ENCODE measurements around the gene SFPQ. TPM values are rescaled to one million over a fixed set of nuclear protein-coding genes. Genes with fewer than 3 reads are reported as not detected.
"Not testable (repeated sequence)": the region's sequence is repeated elsewhere in the genome, so short reads cannot be mapped to it uniquely, and the experiment has no call there.

Gene SFPQ
- total RNA-seq, 1 donor: 187 TPM

- Histone ChIP-seq H2AFZ (ENCODE audit: low read length) (no peak overlapping the region), H3K27me3 (ENCODE audit: insufficient read depth, low read length) (no peaks in the 10 kb centered on the region), H3K36me3 (ENCODE audit: insufficient read depth, low read length) (no peaks in the 10 kb centered on the region), H3K4me3 (ENCODE audit: insufficient read depth, low read length) (no peak overlapping the region), H3K79me2 (ENCODE audit: insufficient read depth, low read length) (no peaks in the 10 kb centered on the region), H3K27ac (ENCODE audit: low read depth, low read length) (no peak overlapping the region), H3K4me1 (ENCODE audit: insufficient read depth, low read length) (no peaks in the 10 kb centered on the region), H3K4me2 (ENCODE audit: insufficient read depth, low read length) (no peak overlapping the region), H4K20me1 (ENCODE audit: insufficient read depth, low read length) (no peaks in the 10 kb centered on the region), H3K9me3 (ENCODE audit: low read depth, low read length) (no peaks in the 10 kb centered on the region)
- TF ChIP-seq CTCF (IDR thresholded peaks at IDR 0.05; ENCODE audit: extremely low read depth, low read depth, low read length): no peak
- no peak for DNase-seq (ENCODE audit: insufficient read length, low spot score, missing footprints)
Observed at GRCh38 chr1:35143737-35144508, 49.0 kb downstream of the SFPQ start.

- not testable (repeated sequence) for DNase-seq (ENCODE audit: insufficient read length, low spot score, missing footprints); H3K27me3 ChIP-seq (ENCODE audit: insufficient read depth, low read length); H3K36me3 ChIP-seq (ENCODE audit: insufficient read depth, low read length); H3K27ac ChIP-seq (ENCODE audit: low read depth, low read length); H3K4me1 ChIP-seq (ENCODE audit: insufficient read depth, low read length); H2AFZ ChIP-seq (ENCODE audit: low read length); H3K9me3 ChIP-seq (ENCODE audit: low read depth, low read length); H3K4me2 ChIP-seq (ENCODE audit: insufficient read depth, low read length); H3K4me3 ChIP-seq (ENCODE audit: insufficient read depth, low read length); H4K20me1 ChIP-seq (ENCODE audit: insufficient read depth, low read length); H3K79me2 ChIP-seq (ENCODE audit: insufficient read depth, low read length)
Observed at GRCh38 chr1:35142728-35143127, 50.2 kb downstream of the SFPQ start.

GRCh38 chr1:35142294-35142693, 50.7 kb downstream of the SFPQ start:
- not testable (repeated sequence) for H3K27me3 ChIP-seq (ENCODE audit: insufficient read depth, low read length); DNase-seq (ENCODE audit: insufficient read length, low spot score, missing footprints); H3K36me3 ChIP-seq (ENCODE audit: insufficient read depth, low read length)

GRCh38 chr1:35137590-35137989, 55.4 kb downstream of the SFPQ start:
- H4K20me1 ChIP-seq (ENCODE audit: insufficient read depth, low read length); H3K27ac ChIP-seq (ENCODE audit: low read depth, low read length); H3K79me2 ChIP-seq (ENCODE audit: insufficient read depth, low read length); H3K4me1 ChIP-seq (ENCODE audit: insufficient read depth, low read length); DNase-seq (ENCODE audit: insufficient read length, low spot score, missing footprints); H3K4me2 ChIP-seq (ENCODE audit: insufficient read depth, low read length); H3K36me3 ChIP-seq (ENCODE audit: insufficient read depth, low read length); H2AFZ ChIP-seq (ENCODE audit: low read length); H3K9me3 ChIP-seq (ENCODE audit: low read depth, low read length); H3K27me3 ChIP-seq (ENCODE audit: insufficient read depth, low read length); H3K4me3 ChIP-seq (ENCODE audit: insufficient read depth, low read length): not testable (repeated sequence)

More at GRCh38 chr1:35142294-35142693, 50.7 kb downstream of the SFPQ start:
- not testable (repeated sequence) for H3K4me3 ChIP-seq (ENCODE audit: insufficient read depth, low read length); H3K9me3 ChIP-seq (ENCODE audit: low read depth, low read length); H2AFZ ChIP-seq (ENCODE audit: low read length); H4K20me1 ChIP-seq (ENCODE audit: insufficient read depth, low read length); H3K4me1 ChIP-seq (ENCODE audit: insufficient read depth, low read length); H3K79me2 ChIP-seq (ENCODE audit: insufficient read depth, low read length); H3K4me2 ChIP-seq (ENCODE audit: insufficient read depth, low read length); H3K27ac ChIP-seq (ENCODE audit: low read depth, low read length)

GRCh38 chr1:35136780-35137179, 56.2 kb downstream of the SFPQ start:
- Histone ChIP-seq H3K4me3 (ENCODE audit: insufficient read depth, low read length) (no peak overlapping the region), H3K9me3 (ENCODE audit: low read depth, low read length) (no peaks in the 10 kb centered on the region), H3K4me2 (ENCODE audit: insufficient read depth, low read length) (no peak overlapping the region), H2AFZ (ENCODE audit: low read length) (no peak overlapping the region), H3K79me2 (ENCODE audit: insufficient read depth, low read length) (no peaks in the 10 kb centered on the region), H3K36me3 (ENCODE audit: insufficient read depth, low read length) (no peaks in the 10 kb centered on the region), H4K20me1 (ENCODE audit: insufficient read depth, low read length) (no peaks in the 10 kb centered on the region), H3K27me3 (ENCODE audit: insufficient read depth, low read length) (no peaks in the 10 kb centered on the region), H3K4me1 (ENCODE audit: insufficient read depth, low read length) (no peaks in the 10 kb centered on the region), H3K27ac (ENCODE audit: low read depth, low read length) (no peak overlapping the region)
- TF ChIP-seq CTCF (IDR thresholded peaks at IDR 0.05; ENCODE audit: extremely low read depth, low read depth, low read length): no peak
- no peak for DNase-seq (ENCODE audit: insufficient read length, low spot score, missing footprints)

Small RNAs within 50 kb of the gene (small RNA-seq; reads per million reads assigned to genes)
- not detected for gene RF00019

Other genes starting within 250 kb of the SFPQ start
- 22.1 and 23.0 TPM in 2 replicates for gene TMEM35B, start 207.8 kb downstream of the SFPQ start, total RNA-seq
- 27.9 and 29.8 TPM in 2 replicates for gene ZMYM6, start 161.2 kb downstream of the SFPQ start, total RNA-seq
- 13.4 and 17.7 TPM in 2 replicates for gene ZMYM1, start 113.8 kb downstream of the SFPQ start, total RNA-seq
- 49.9 and 50.4 TPM in 2 replicates for gene ZMYM4, start 75.6 kb upstream of the SFPQ start, total RNA-seq

Measured in osteoblast (primary cell).